SK-N-SH (cell line): ENCODE measurements around the gene EEF1G.

Experiments used
- CTCF ChIP-seq: fragments of 200-600 bp; sonication (generic); IDR thresholded peaks from 2 replicates; pipeline ENCODE4 v1.6.1; 2017; ENCODE audit warnings: antibody characterized with exemption, mild to moderate bottlenecking, moderate library complexity
- EP300 ChIP-seq, 2 experiments: IDR thresholded peaks; 2 replicates each; pipeline versions ENCODE4 v1.4.0 to v1.6.1; 2012; ENCODE audit warnings: borderline replicate concordance in 1 of 2, low read depth in 1 of 2, low read length in 1 of 2
- FOSL2 ChIP-seq: IDR thresholded peaks from 2 replicates; pipeline ENCODE4 v1.4.0; 2012; ENCODE audit warnings: low read depth, mild to moderate bottlenecking, moderate library complexity, borderline replicate concordance
- FOXJ3 ChIP-seq: sonication (generic); formaldehyde crosslinking; IDR thresholded peaks from 2 replicates; pipeline ENCODE4 v1.5.1; 2020; ENCODE audit warnings: mild to moderate bottlenecking, missing genetic modification reagents
- NFIC ChIP-seq: IDR thresholded peaks from 2 replicates; pipeline ENCODE4 v1.4.0; 2012; ENCODE audit warnings: borderline replicate concordance
- PBX3 ChIP-seq: IDR thresholded peaks from 2 replicates; pipeline ENCODE4; 2012
- REST ChIP-seq: IDR thresholded peaks from 2 replicates; pipeline ENCODE4 v1.6.1; 2012; ENCODE audit warnings: mild to moderate bottlenecking, low read depth, low read length, moderate library complexity
- RFX5 ChIP-seq: IDR thresholded peaks from 2 replicates; pipeline ENCODE4 v1.6.1; 2012; ENCODE audit warnings: mild to moderate bottlenecking, improper control_type of control experiment, low read length
- SIN3A ChIP-seq: IDR thresholded peaks from 2 replicates; pipeline ENCODE4 v1.6.1; 2012; ENCODE audit warnings: low read depth, mild to moderate bottlenecking, low read length, moderate library complexity, borderline replicate concordance
- TCF12 ChIP-seq: IDR thresholded peaks from 2 replicates; pipeline ENCODE4 v1.4.0; 2012
- YY1 ChIP-seq: IDR thresholded peaks from 2 replicates; pipeline ENCODE4 v1.4.0; 2012; ENCODE audit warnings: low read depth, mild to moderate bottlenecking
- TF ChIP-seq, protein P1 (sequence below): IDR thresholded peaks from 2 replicates; pipeline ENCODE4 v1.4.0; 2012; ENCODE audit warnings: low read depth

- TF ChIP-seq CTCF, result no peak
- TF ChIP-seq REST, result peak; percentile 33; the same call in 1 of the 2 replicates
- no peak for TF ChIP-seq FOXJ3 (CRISPR knock-in tag)
- TF ChIP-seq, protein P1, sequence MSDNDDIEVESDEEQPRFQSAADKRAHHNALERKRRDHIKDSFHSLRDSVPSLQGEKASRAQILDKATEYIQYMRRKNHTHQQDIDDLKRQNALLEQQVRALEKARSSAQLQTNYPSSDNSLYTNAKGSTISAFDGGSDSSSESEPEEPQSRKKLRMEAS, result peak; percentile 10
- no peak; the same call in none of the 2 replicates for TF ChIP-seq NFIC
- TF ChIP-seq YY1, result 0 out of 2 replicates have a peak, but pooled peaks have one; percentile 8
- peak in 1 of 2 experiments; percentile 91; a peak in 2 of 4 replicates for TF ChIP-seq EP300 (IDR thresholded peaks at IDR 0.05; ENCODE audit: borderline replicate concordance in 1 of 2, low read depth in 1 of 2, low read length in 1 of 2)
- TF ChIP-seq RFX5, result 0 out of 2 replicates have a peak, but pooled peaks have one; percentile 30
- no peak; the same call in 1 of the 2 replicates for TF ChIP-seq TCF12
- 0 out of 2 replicates have a peak, but pooled peaks have one; percentile 79 for TF ChIP-seq SIN3A
- peak; percentile 54 for TF ChIP-seq PBX3
- peak; percentile 88 for TF ChIP-seq FOSL2
These were observed 20.4 kb downstream of the EEF1G start for GRCh38 chr11:62553080-62553838.
